Astrocyte (in vitro differentiated cells and primary cell): ENCODE measurements around the gene ADGRB2. TPM values are rescaled to one million over a fixed set of nuclear protein-coding genes. Genes with fewer than 3 reads are reported as not detected.

Experiments
- DNase-seq: peaks from one replicate; pipeline ENCODE4 v3.0.0-alpha.2; 2010; ENCODE audit warnings: low read depth
- FAIRE-seq: peaks from 2 replicates; lab custom pipeline; 2011; peaks lifted over from hg19 to GRCh38; lab: Jason Lieb, UNC
- H2AFZ ChIP-seq: 2 replicates; pipeline ENCODE4 v1.6.0; 2012; ENCODE audit warnings: low read depth, low read length, inconsistent platforms
- H3K27ac ChIP-seq: 2 replicates; pipeline ENCODE4 v1.5.1; 2011; ENCODE audit warnings: low read depth, low read length, inconsistent platforms
- H3K27me3 ChIP-seq: 2 replicates; pipeline ENCODE4 v1.6.0; 2011; ENCODE audit warnings: low read length, inconsistent platforms; ENCODE audit not compliant: insufficient read depth
- H3K36me3 ChIP-seq: 2 replicates; pipeline ENCODE4 v1.5.1; 2011; ENCODE audit warnings: low read length, inconsistent platforms; ENCODE audit not compliant: insufficient read depth
- H3K4me1 ChIP-seq: 2 replicates; pipeline ENCODE4 v1.5.1; 2011; ENCODE audit warnings: low read length, inconsistent platforms; ENCODE audit not compliant: insufficient read depth
- H3K4me2 ChIP-seq: 2 replicates; pipeline ENCODE4 v1.6.0; 2012; ENCODE audit warnings: low read length, inconsistent platforms
- H3K4me3 ChIP-seq: 2 replicates; pipeline ENCODE4 v1.5.1; 2011; ENCODE audit warnings: low read depth, mild to moderate bottlenecking, low read length, inconsistent platforms; ENCODE audit not compliant: insufficient read depth
- H3K79me2 ChIP-seq: 2 replicates; pipeline ENCODE4 v1.6.0; 2012; ENCODE audit warnings: mild to moderate bottlenecking, low read length, inconsistent platforms; ENCODE audit not compliant: insufficient read depth
- H3K9ac ChIP-seq: 2 replicates; pipeline ENCODE4 v1.6.0; 2012; ENCODE audit warnings: mild to moderate bottlenecking, low read length, inconsistent platforms
- H3K9me3 ChIP-seq: 2 replicates; pipeline ENCODE4 v1.5.1; 2012; ENCODE audit warnings: low read depth, mild to moderate bottlenecking, low read length, inconsistent platforms; ENCODE audit not compliant: insufficient read depth
- H4K20me1 ChIP-seq: 2 replicates; pipeline ENCODE4 v1.6.0; 2012; ENCODE audit warnings: low read length, inconsistent platforms; ENCODE audit not compliant: insufficient read depth
- H3K27ac Mint-ChIP-seq: one replicate; pipeline ENCODE4 v1.8.0; 2021; ENCODE audit warnings: mild to moderate bottlenecking, mixed read lengths; ENCODE audit not compliant: unreplicated experiment
- H3K27me3 Mint-ChIP-seq: one replicate; pipeline ENCODE4 v1.8.0; 2021; ENCODE audit warnings: low read depth, mixed read lengths; ENCODE audit not compliant: unreplicated experiment
- H3K36me3 Mint-ChIP-seq: one replicate; pipeline ENCODE4 v1.8.0; 2021; ENCODE audit warnings: low read depth, mixed read lengths; ENCODE audit not compliant: unreplicated experiment
- H3K4me1 Mint-ChIP-seq: one replicate; pipeline ENCODE4 v1.8.0; 2021; ENCODE audit warnings: low read depth, mixed read lengths; ENCODE audit not compliant: unreplicated experiment
- H3K4me3 Mint-ChIP-seq: one replicate; pipeline ENCODE4 v1.8.0; 2021; ENCODE audit warnings: mild to moderate bottlenecking, moderate library complexity, mixed read lengths; ENCODE audit not compliant: unreplicated experiment
- H3K9me3 Mint-ChIP-seq: one replicate; pipeline ENCODE4 v1.8.0; 2021; ENCODE audit warnings: mild to moderate bottlenecking, mixed read lengths; ENCODE audit not compliant: unreplicated experiment
- CTCF ChIP-seq: IDR thresholded peaks from 2 replicates; pipeline ENCODE4 v1.5.1; 2011; ENCODE audit warnings: low read depth, mild to moderate bottlenecking, inconsistent platforms, low read length, moderate library complexity; ENCODE audit not compliant: insufficient read depth
- EZH2 ChIP-seq: IDR thresholded peaks from 2 replicates; pipeline ENCODE4 v1.6.1; 2012; ENCODE audit warnings: mild to moderate bottlenecking, low read length, inconsistent platforms; ENCODE audit not compliant: insufficient read depth
- total RNA-seq: library from RNA; stranded (reverse); gene quantifications from 2 replicates; pipeline ENCODE4 v1.2.1, GENCODE V29; 2021

Gene ADGRB2
- total RNA-seq, 1 donor from 2014 or later, result 25.8 TPM

GRCh38 chr1:31757989-31758388 lies 6.2 kb downstream of the ADGRB2 start:
- no peak for DNase-seq
- FAIRE-seq, result no peak
- H3K9me3 ChIP-seq, result no peaks in the 10 kb centered on the region
- H3K9ac ChIP-seq, result no peak overlapping the region
- peak overlapping the region; percentile 34 for H3K27ac Mint-ChIP-seq
- no peaks in the 10 kb centered on the region for H3K27me3 ChIP-seq
- H3K4me3 ChIP-seq, result no peak overlapping the region
- peaks cover 36% of the 10 kb centered on the region for H3K4me1 ChIP-seq
- H2AFZ ChIP-seq, result no peak overlapping the region
- no peaks in the 10 kb centered on the region for H3K9me3 Mint-ChIP-seq
- no peaks in the 10 kb centered on the region for H3K36me3 ChIP-seq
- H3K27me3 Mint-ChIP-seq, result no peaks in the 10 kb centered on the region
- no peak for TF ChIP-seq CTCF
- no peak for TF ChIP-seq EZH2
- no peak overlapping the region for H3K4me2 ChIP-seq
- no peak overlapping the region for H3K27ac ChIP-seq
- peaks cover 29% of the 10 kb centered on the region for H3K4me1 Mint-ChIP-seq
- H3K4me3 Mint-ChIP-seq, result no peak overlapping the region
- peaks cover 7% of the 10 kb centered on the region for H3K79me2 ChIP-seq
- H4K20me1 ChIP-seq, result peaks cover 11% of the 10 kb centered on the region
- H3K36me3 Mint-ChIP-seq, result peaks cover 5% of the 10 kb centered on the region

GRCh38 chr1:31757204-31757679 lies 6.9 kb downstream of the ADGRB2 start:
- no peaks in the 10 kb centered on the region for H3K36me3 ChIP-seq
- TF ChIP-seq CTCF (no peak), EZH2 (no peak)
- no peak overlapping the region for H3K27ac ChIP-seq
- H3K27me3 ChIP-seq, result no peaks in the 10 kb centered on the region
- H3K4me2 ChIP-seq, result no peak overlapping the region
- H3K4me3 ChIP-seq, result no peak overlapping the region
- H3K36me3 Mint-ChIP-seq, result peaks cover 5% of the 10 kb centered on the region
- FAIRE-seq (no peak), DNase-seq (no peak)
- no peak overlapping the region for H3K4me3 Mint-ChIP-seq
- H3K79me2 ChIP-seq, result peaks cover 6% of the 10 kb centered on the region
- H3K4me1 Mint-ChIP-seq, result peaks cover 31% of the 10 kb centered on the region
- peaks cover 11% of the 10 kb centered on the region for H4K20me1 ChIP-seq
- no peak overlapping the region for H2AFZ ChIP-seq
- no peak overlapping the region for H3K9ac ChIP-seq
- H3K9me3 ChIP-seq, result no peaks in the 10 kb centered on the region
- H3K4me1 ChIP-seq, result peaks cover 31% of the 10 kb centered on the region
- H3K27me3 Mint-ChIP-seq, result no peaks in the 10 kb centered on the region
- H3K9me3 Mint-ChIP-seq, result no peaks in the 10 kb centered on the region
- H3K27ac Mint-ChIP-seq, result no peak overlapping the region

GRCh38 chr1:31756578-31756977 lies 7.6 kb downstream of the ADGRB2 start:
- Histone ChIP-seq H3K36me3 (no peaks in the 10 kb centered on the region), H4K20me1 (peaks cover 11% of the 10 kb centered on the region), H3K4me2 (no peak overlapping the region), H3K27me3 (no peaks in the 10 kb centered on the region), H3K9me3 (no peaks in the 10 kb centered on the region), H3K4me1 (peaks cover 30% of the 10 kb centered on the region), H3K4me3 (no peak overlapping the region), H3K79me2 (peaks cover 6% of the 10 kb centered on the region), H3K9ac (no peak overlapping the region), H2AFZ (no peak overlapping the region), H3K27ac (no peak overlapping the region)
- no peak for FAIRE-seq
- Mint-ChIP-seq H3K27ac (no peak overlapping the region), H3K36me3 (peaks cover 5% of the 10 kb centered on the region), H3K4me1 (peaks cover 29% of the 10 kb centered on the region), H3K27me3 (no peaks in the 10 kb centered on the region), H3K9me3 (no peaks in the 10 kb centered on the region), H3K4me3 (no peak overlapping the region)
- TF ChIP-seq CTCF (no peak), EZH2 (no peak)
- DNase-seq, result no peak
